ENCODE data around the gene CACNA2D2. TPM values are rescaled to one million over a fixed set of nuclear protein-coding genes. Genes with fewer than 3 reads are reported as not detected.

The CACNA2D2 gene
- polyA plus RNA-seq, 1 of the 3 experiments (the other 2 are of a cell fraction) = 1.1 TPM

GRCh38 chr3:50473768-50474167 lies 29.7 kb downstream of the CACNA2D2 start:
- CTCF ChIA-PET = interaction anchor here (0.6 to 1.7 kb wide), 2 partner anchors 68 to 160 kb away, joined by 3 to 8 read pairs; no protein-coding TSS in a partner anchor
- H3K9me2 ChIP-seq = no peaks in the 10 kb centered on the region
- no peak for DNase-seq
- H3K79me2 ChIP-seq (ENCODE audit: insufficient read depth) = no peaks in the 10 kb centered on the region
- TF ChIP-seq, protein P1, sequence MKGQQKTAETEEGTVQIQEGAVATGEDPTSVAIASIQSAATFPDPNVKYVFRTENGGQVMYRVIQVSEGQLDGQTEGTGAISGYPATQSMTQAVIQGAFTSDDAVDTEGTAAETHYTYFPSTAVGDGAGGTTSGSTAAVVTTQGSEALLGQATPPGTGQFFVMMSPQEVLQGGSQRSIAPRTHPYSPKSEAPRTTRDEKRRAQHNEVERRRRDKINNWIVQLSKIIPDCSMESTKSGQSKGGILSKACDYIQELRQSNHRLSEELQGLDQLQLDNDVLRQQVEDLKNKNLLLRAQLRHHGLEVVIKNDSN (IDR thresholded peaks at IDR 0.05; ENCODE audit: borderline replicate concordance, low read depth) = no peak
- TF ChIP-seq ELF1 (IDR thresholded peaks at IDR 0.05) (no peak), EZH2phosphoT487 (IDR thresholded peaks at IDR 0.05; ENCODE audit: borderline replicate concordance, low read depth) (no peak), MAX (IDR thresholded peaks at IDR 0.05; ENCODE audit: low read depth) (no peak), SIN3A (IDR thresholded peaks at IDR 0.05; ENCODE audit: borderline replicate concordance, low read depth, low read length) (no peak), FOXM1 (IDR thresholded peaks at IDR 0.05; ENCODE audit: low read depth) (no peak), JUND (IDR thresholded peaks at IDR 0.05) (no peak), GABPA (IDR thresholded peaks at IDR 0.05; ENCODE audit: low read depth) (no peak), CTCF (IDR thresholded peaks at IDR 0.05) (no peak), RFX5 (IDR thresholded peaks at IDR 0.05; ENCODE audit: low read length) (no peak), ZBTB33 (IDR thresholded peaks at IDR 0.05; ENCODE audit: borderline replicate concordance, low read depth) (no peak), POLR2AphosphoS5 (IDR thresholded peaks at IDR 0.05; ENCODE audit: low read depth, low read length) (no peak)
- TF ChIP-seq, protein P2, sequence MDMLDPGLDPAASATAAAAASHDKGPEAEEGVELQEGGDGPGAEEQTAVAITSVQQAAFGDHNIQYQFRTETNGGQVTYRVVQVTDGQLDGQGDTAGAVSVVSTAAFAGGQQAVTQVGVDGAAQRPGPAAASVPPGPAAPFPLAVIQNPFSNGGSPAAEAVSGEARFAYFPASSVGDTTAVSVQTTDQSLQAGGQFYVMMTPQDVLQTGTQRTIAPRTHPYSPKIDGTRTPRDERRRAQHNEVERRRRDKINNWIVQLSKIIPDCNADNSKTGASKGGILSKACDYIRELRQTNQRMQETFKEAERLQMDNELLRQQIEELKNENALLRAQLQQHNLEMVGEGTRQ (IDR thresholded peaks at IDR 0.05; ENCODE audit: borderline replicate concordance, low read depth, low read length) = no peak
- no peaks in the 10 kb centered on the region for H3K9me3 ChIP-seq
- no peaks in the 10 kb centered on the region for H4K20me1 ChIP-seq (ENCODE audit: insufficient read depth)
- H3K9ac ChIP-seq = no peak overlapping the region
- no peaks in the 10 kb centered on the region for H3K36me3 ChIP-seq (replicated peaks in 1 of 2; ENCODE audit: control insufficient read depth in 1 of 2, insufficient read depth in 2 of 2, low read length in 1 of 2)
- H3K27ac ChIP-seq (ENCODE audit: low read depth in 2 of 2, low read length in 1 of 2) = no peak overlapping the region
- H3K4me2 ChIP-seq = no peak overlapping the region
- POLR2A ChIA-PET = interaction anchor here (0.6 kb wide), 1 partner anchor 18 kb away, joined by 3 read pairs; no protein-coding TSS in a partner anchor
- H3F3A ChIP-seq (replicated peaks; ENCODE audit: insufficient read depth) = no peaks in the 10 kb centered on the region
- no peak overlapping the region for H2AFZ ChIP-seq (ENCODE audit: low read depth)
- H3K4me3 ChIP-seq (ENCODE audit: low read depth in 2 of 2, low read length in 1 of 2) = no peak overlapping the region
- H3K27me3 ChIP-seq (ENCODE audit: insufficient read depth) = no peaks in the 10 kb centered on the region
- peaks cover 0 to 13% of the 10 kb centered on the region in 2 experiments; a peak in 1 of 4 replicates for H3K4me1 ChIP-seq (ENCODE audit: control insufficient read depth in 1 of 2, insufficient read depth in 2 of 2, low read depth in 1 of 2, low read length in 1 of 2)
- 56% methylated on average over 8 of the region's 10 CpGs for WGBS (ENCODE audit: low lambda C conversion rate)

Measured in SK-N-SH (cell line).